ENCODE data around the gene DUSP2.

Gene DUSP2

GRCh38 chr2:96138179-96139145 lies 6.8 kb downstream of the DUSP2 start, which contains the start of gene ASTL:
ASTL (minus strand) TSS chr2:96138502; CDS start chr2:96138436, 66 bp downstream.
- no peaks in the 10 kb centered on the region for H3K27me3 ChIP-seq (ENCODE audit: insufficient read depth, low read depth, severe bottlenecking)
- H3K27ac ChIP-seq, result 0 out of 2 replicates have a peak within 1 kb of the TSS, but pooled peaks have one; percentile 2
- no peaks in the 10 kb centered on the region for H3K9me3 ChIP-seq (ENCODE audit: severe bottlenecking)
- DNase-seq, result peak; percentile 78
- H3K4me3 ChIP-seq (ENCODE audit: low read depth, low read length), result no peak within 1 kb of the TSS
- H3K36me3 ChIP-seq, result peaks cover 14% of the 10 kb centered on the region
- TF ChIP-seq CTCF (IDR thresholded peaks at IDR 0.05; ENCODE audit: low read depth, low read length), result peak; percentile 81

GRCh38 chr2:96137321-96138178 lies 7.7 kb downstream of the DUSP2 start:
- Histone ChIP-seq H3K4me3 (ENCODE audit: low read depth, low read length) (no peak overlapping the region), H3K36me3 (peaks cover 5% of the 10 kb centered on the region), H3K27ac (no peak overlapping the region), H3K9me3 (ENCODE audit: severe bottlenecking) (no peaks in the 10 kb centered on the region), H3K27me3 (ENCODE audit: insufficient read depth, low read depth, severe bottlenecking) (no peaks in the 10 kb centered on the region)
- TF ChIP-seq CTCF (IDR thresholded peaks at IDR 0.05; ENCODE audit: low read depth, low read length), result no peak
- DNase-seq, result no peak

GRCh38 chr2:96136129-96136720 lies 9.0 kb downstream of the DUSP2 start:
- no peak for TF ChIP-seq CTCF (IDR thresholded peaks at IDR 0.05; ENCODE audit: low read depth, low read length)
- H3K4me3 ChIP-seq (ENCODE audit: low read depth, low read length), result no peak overlapping the region
- no peak overlapping the region for H3K27ac ChIP-seq
- no peaks in the 10 kb centered on the region for H3K27me3 ChIP-seq (ENCODE audit: insufficient read depth, low read depth, severe bottlenecking)
- no peaks in the 10 kb centered on the region for H3K9me3 ChIP-seq (ENCODE audit: severe bottlenecking)
- no peaks in the 10 kb centered on the region for H3K36me3 ChIP-seq
- DNase-seq, result no peak

- Histone ChIP-seq H3K4me3 (ENCODE audit: low read depth, low read length) (no peak overlapping the region), H3K27ac (no peak overlapping the region), H3K27me3 (ENCODE audit: insufficient read depth, low read depth, severe bottlenecking) (no peaks in the 10 kb centered on the region), H3K36me3 (no peaks in the 10 kb centered on the region), H3K9me3 (ENCODE audit: severe bottlenecking) (no peaks in the 10 kb centered on the region)
- TF ChIP-seq CTCF (IDR thresholded peaks at IDR 0.05; ENCODE audit: low read depth, low read length), result no peak
- DNase-seq, result no peak
Measured at GRCh38 chr2:96135621-96136020, 9.6 kb downstream of the DUSP2 start.

- H3K27me3 ChIP-seq (ENCODE audit: insufficient read depth, low read depth, severe bottlenecking), result no peaks in the 10 kb centered on the region
Measured at GRCh38 chr2:96135171-96135570, 10.1 kb downstream of the DUSP2 start.

More at GRCh38 chr2:96135171-96135570, 10.1 kb downstream of the DUSP2 start:
- no peak for TF ChIP-seq CTCF (IDR thresholded peaks at IDR 0.05; ENCODE audit: low read depth, low read length)
- Histone ChIP-seq H3K9me3 (ENCODE audit: severe bottlenecking) (no peaks in the 10 kb centered on the region), H3K4me3 (ENCODE audit: low read depth, low read length) (no peak overlapping the region), H3K36me3 (no peaks in the 10 kb centered on the region), H3K27ac (no peak overlapping the region)
- no peak for DNase-seq
